ENCODE data around the gene ZFPM1.
"Not testable (repeated sequence)": the region's sequence is repeated elsewhere in the genome, so short reads cannot be mapped to it uniquely, and the experiment has no call there.

Gene ZFPM1

GRCh38 chr16:88484505-88485365 lies 31.7 kb downstream of the ZFPM1 start:
- no peak for DNase-seq

GRCh38 chr16:88485366-88485741 lies 32.3 kb downstream of the ZFPM1 start:
- DNase-seq, result not testable (repeated sequence)

- DNase-seq, result no peak
Observed at GRCh38 chr16:88486398-88487123, 33.5 kb downstream of the ZFPM1 start.

- no peak for DNase-seq
Observed at GRCh38 chr16:88487124-88487432, 34.0 kb downstream of the ZFPM1 start.

- DNase-seq, result no peak
Observed at GRCh38 chr16:88487920-88488851, 35.1 kb downstream of the ZFPM1 start.

GRCh38 chr16:88489163-88489741 lies 36.2 kb downstream of the ZFPM1 start:
- no peak for DNase-seq

- no peak for DNase-seq
Observed at GRCh38 chr16:88491001-88491559, 38.0 kb downstream of the ZFPM1 start.

GRCh38 chr16:88491560-88492310 lies 38.7 kb downstream of the ZFPM1 start:
- DNase-seq, result no peak

- DNase-seq, result no peak
Observed at GRCh38 chr16:88493879-88494278, 40.8 kb downstream of the ZFPM1 start.

GRCh38 chr16:88494335-88495154 lies 41.5 kb downstream of the ZFPM1 start:
- DNase-seq, result no peak

GRCh38 chr16:88495268-88495772 lies 42.2 kb downstream of the ZFPM1 start:
- no peak for DNase-seq

- no peak for DNase-seq
Observed at GRCh38 chr16:88497561-88498462, 44.7 kb downstream of the ZFPM1 start.

- DNase-seq, result no peak
Observed at GRCh38 chr16:88498576-88499208, 45.6 kb downstream of the ZFPM1 start.

- no peak for DNase-seq
Observed at GRCh38 chr16:88499292-88499691, 46.2 kb downstream of the ZFPM1 start.

- DNase-seq, result no peak
Observed at GRCh38 chr16:88499836-88500251, 46.8 kb downstream of the ZFPM1 start.

GRCh38 chr16:88500255-88500661 lies 47.2 kb downstream of the ZFPM1 start:
- no peak for DNase-seq

GRCh38 chr16:88502371-88502770 lies 49.3 kb downstream of the ZFPM1 start:
- no peak for DNase-seq

GRCh38 chr16:88502776-88503280 lies 49.7 kb downstream of the ZFPM1 start:
- DNase-seq, result no peak

- DNase-seq, result no peak
Observed at GRCh38 chr16:88503374-88503770, 50.3 kb downstream of the ZFPM1 start.
